ENCODE results near the gene CCDC15.
"Not testable (repeated sequence)": the region's sequence is repeated elsewhere in the genome, so short reads cannot be mapped to it uniquely, and the experiment has no call there.

Gene CCDC15

DNA sequence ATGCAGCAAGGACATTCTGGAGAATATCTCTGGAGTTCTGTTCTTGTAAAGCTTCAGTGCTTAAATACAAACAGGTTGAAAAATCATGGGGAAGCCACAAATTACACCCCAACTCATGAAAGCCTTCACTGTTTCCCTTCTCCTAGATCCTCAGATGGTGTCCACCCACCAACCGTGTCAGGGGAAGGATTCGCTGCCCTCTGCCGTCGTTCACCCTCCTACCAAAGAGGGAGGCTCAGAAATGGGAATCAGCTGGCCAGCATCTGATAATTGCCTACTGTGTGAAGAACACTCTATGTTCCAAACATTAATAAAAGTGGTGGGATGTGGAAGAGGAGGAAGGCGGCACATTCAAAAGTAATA is 10.8 kb upstream of the CCDC15 start:
- no peak for DNase-seq

GRCh38 chr11:124943741-124944140 is 10.3 kb upstream of the CCDC15 start:
- DNase-seq = no peak

GRCh38 chr11:124944565-124944964 is 9.4 kb upstream of the CCDC15 start:
- DNase-seq = no peak

DNA sequence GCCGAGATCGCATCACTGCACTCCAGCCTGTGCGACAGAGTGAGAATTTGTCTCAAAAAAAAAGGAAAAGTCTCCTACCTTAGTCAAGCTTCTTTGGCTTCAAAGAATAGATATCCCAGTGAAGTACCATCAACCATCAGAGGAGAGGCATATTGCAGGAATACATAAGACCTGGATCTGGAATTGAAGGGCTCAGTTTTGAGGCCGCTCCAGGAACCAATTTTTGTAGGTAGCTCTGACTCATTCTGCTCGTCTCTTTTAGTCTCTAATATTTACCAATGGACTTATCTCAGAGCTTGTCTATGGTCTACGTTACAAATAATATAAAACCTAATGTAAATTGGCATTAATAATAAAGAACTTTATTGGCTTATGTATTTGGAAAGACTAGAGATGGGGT is 8.2 kb upstream of the CCDC15 start:
- DNase-seq = no peak

GRCh38 chr11:124946735-124947141 is 7.3 kb upstream of the CCDC15 start:
- no peak for DNase-seq

- DNase-seq = no peak
These were observed 3.2 kb upstream of the CCDC15 start for GRCh38 chr11:124950601-124951330.

- no peak for DNase-seq
These were observed 2.7 kb upstream of the CCDC15 start for GRCh38 chr11:124951341-124951740.

DNA sequence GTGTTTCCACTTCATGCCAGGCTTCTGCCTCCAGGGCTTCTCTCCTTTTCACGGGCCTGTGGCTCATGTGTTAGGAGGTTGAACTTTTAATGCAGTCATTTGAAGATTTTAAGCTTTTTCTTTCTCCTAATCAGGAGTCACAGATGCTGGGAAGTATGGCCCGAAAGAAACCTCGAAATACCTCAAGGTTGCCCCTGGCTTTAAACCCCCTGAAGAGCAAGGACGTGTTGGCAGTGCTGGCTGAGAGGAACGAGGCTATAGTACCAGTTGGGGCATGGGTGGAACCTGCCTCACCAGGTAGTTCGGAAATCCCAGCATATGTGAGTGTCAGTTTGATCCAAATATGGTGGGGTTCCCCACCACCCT is 571 bp downstream of the CCDC15 start:
- DNase-seq = no peak

DNA sequence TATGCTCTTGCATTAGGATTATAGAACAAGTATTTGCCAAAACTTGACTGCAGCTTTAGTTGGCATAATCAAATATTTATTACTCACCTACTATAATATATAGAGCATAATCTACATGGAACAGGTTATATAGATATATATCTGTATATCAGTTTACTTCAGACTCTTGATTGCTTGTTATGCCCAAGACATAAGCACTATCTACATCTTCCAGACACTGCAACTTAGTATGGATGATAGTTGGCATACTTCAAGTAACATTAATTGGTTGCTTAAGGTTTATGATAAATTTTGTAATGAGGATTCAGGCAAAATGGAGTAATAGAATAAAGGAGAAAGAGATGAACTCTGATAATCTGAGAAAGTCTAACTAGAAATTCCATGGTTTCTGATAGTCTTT is 1.0 kb downstream of the CCDC15 start:
- no peak for DNase-seq

DNA sequence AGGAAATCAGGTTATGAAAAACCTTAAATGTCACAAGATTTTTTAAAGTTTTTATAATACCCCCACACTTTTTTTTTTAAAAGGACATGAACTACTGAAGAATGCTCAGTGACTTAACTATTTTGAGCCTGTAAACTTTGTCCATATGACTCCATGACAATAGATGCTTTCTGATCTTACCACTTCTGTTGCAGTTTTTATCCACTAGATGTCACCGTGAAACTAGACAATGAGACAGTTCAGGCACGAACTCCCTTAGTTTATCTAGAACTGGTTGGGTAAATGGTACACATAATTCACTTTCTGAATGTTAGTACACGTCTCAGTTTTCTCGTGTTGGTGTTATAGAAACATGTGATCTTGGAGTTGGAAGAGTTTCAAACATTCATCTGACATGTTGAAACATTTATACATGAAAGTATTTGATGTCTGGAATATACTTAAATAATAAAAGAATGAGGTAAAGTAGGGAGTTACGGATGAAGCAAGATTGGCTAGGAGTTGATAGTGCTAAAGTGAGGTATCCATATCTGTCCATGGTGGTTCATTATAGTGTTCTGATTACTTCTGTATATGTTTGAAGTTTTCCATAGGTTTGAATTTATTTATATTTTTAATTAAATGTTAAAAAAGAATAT is 8.1 kb downstream of the CCDC15 start:
- peak; percentile 63 for DNase-seq

DNA sequence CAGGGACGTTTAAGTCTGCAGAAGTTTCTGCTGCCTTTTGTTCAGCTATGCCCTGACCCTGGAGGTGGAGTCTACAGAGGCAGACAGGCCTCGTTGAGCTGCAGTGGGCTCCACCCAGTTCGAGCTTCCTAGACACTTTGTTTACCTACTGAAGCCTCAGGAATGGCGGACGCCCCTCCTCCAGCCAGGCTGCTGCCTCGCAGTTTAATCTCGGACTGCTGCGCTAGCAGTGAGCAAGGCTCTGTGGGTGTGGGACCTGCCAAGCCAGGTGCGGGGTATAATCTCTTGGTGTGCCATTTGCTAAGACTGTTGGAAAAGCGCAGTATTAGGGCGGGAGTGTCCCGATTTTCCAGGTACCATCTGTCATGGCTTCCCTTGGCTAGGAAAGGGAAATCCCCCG is 14.2 kb downstream of the CCDC15 start:
- DNase-seq = not testable (repeated sequence)

DNA sequence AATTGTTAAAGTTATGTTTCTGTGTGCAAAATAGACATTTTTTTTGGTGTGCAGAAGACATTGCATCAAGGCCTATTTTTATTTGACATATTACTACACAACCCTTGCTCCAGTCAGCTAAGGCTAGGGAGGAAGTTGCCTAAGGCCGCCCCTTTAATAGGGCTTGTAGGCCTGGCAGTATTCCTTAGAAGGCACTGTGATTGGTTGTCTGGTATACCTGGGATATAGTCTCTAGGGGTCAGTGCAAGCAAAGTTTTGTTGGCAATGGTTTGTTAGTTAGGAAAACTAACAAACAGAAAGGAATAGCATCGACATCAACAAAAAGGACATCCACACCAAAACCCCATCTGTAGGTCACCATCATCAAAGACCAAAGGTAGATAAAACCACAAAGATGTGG is 16.9 kb downstream of the CCDC15 start:
- no peak for DNase-seq

DNA sequence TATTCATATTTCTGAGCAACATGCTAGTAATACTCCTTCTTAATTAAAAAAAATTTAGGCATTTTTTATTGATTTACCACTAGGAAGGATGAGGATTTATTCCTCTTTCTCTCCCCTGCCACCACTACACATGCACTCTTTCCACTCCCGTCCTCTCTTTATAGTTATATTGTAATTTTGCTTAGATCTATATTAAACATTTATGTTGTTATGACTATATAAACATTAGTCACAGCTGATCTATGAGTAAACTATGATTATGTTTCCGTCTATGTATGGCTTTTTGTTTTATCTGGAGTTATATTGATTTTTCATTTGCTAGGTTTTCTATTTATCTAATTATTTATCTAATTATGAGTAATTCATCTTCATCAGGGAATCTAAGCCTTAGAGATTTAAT is 17.8 kb downstream of the CCDC15 start:
- no peak for DNase-seq

- DNase-seq = no peak
These were observed 22.5 kb downstream of the CCDC15 start for GRCh38 chr11:124976531-124976930.

- DNase-seq = peak; percentile 22
These were observed 23.0 kb downstream of the CCDC15 start for GRCh38 chr11:124977006-124977405.

- DNase-seq = no peak
These were observed 24.3 kb downstream of the CCDC15 start for GRCh38 chr11:124978316-124978715.

DNA sequence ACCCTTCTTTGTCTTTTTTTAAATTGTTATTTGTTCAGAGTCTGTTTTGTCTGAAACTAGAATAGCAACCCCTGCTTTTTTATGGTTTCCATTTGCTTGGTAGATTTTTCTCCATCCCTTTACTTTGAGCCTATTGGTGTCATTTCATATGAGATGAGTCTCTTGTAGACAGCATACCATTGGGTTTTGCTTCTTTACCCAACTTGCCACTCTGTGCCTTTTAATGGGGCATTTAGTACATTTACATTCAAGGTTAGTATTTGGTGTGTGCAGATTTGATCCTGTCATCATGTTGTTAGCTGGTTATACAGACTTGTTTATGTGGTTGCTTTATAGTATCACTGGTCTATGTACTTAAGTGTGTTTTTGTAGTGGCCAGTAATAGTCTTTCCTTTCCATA is 28.0 kb downstream of the CCDC15 start:
- DNase-seq = no peak

GRCh38 chr11:124983674-124984511 is 29.9 kb downstream of the CCDC15 start:
- DNase-seq = no peak

GRCh38 chr11:124984512-124984854 is 30.5 kb downstream of the CCDC15 start:
- DNase-seq = no peak

- no peak for DNase-seq
These were observed 33.1 kb downstream of the CCDC15 start for GRCh38 chr11:124987096-124987495.

DNA sequence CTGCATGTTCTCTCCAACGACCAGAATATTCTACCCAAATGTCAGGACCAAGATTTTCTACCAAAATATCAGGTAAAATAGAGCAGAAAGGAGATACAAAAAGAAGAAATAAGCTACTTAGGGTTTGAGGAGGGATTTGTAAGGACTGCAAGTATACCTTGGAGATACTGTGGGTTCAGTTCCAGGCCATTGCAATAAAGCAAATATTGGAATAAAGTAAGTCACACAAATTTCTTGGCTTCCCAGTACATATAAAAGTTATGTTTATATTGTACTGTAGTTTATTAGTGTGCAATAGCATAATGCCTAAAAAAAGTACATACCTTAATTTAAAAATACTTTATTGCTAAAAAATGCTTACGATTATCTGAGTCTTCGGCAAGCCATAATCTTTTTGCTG is 34.1 kb downstream of the CCDC15 start:
- no peak for DNase-seq

DNA sequence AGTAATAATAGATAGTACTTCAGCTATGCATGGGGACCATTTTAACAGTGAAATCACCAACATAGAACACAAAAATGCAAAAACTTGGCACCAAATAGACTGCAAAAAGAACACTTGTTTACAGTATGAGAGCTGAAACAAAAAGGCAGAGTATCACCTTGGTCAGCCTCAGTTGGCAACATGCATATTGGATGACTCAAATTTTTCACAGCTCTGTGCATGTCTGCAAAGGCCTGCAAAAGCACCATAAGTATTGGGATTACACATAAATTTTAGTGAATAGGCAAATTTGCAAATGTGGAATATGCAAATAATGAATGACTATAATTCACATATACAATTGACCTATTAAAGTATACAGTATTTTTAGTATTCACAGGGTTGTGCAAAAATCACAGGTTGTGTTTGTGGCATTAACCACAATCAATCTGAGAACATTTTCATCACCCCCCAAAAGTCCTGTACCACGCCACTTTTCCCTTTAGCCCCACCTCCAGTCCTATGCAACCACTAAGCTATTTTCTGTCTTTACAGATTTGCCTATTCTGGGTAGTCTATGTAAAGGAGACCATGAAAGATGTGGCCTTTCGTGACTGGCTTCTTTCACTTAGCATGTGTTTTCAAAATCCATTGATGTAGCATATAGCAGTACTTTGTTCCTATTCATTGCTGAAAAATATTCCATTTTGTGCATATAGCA is 47.2 kb downstream of the CCDC15 start:
- DNase-seq = no peak

- no peak for DNase-seq
These were observed 47.8 kb downstream of the CCDC15 start for GRCh38 chr11:125001849-125002248.

- no peak for DNase-seq
These were observed 51.5 kb downstream of the CCDC15 start for GRCh38 chr11:125005491-125005890.
